ENCODE data around the gene HIBADH. TPM values are rescaled to one million over a fixed set of nuclear protein-coding genes. Genes with fewer than 3 reads are reported as not detected.

Gene HIBADH
- total RNA-seq: 42.5 and 44.9 TPM in 2 replicates

GRCh38 chr7:27662490-27663205 lies at the start of gene HIBADH:
Gene HIBADH, minus strand, starts transcription at chr7:27662883. Its CDS starts 95 bp downstream, at chr7:27662788.

Other genes with a start within 250 kb of the HIBADH start
- gene TAX1BP1, start 77.3 kb upstream of the HIBADH start, total RNA-seq: 20.7 and 25.4 TPM in 2 replicates

Measured in bronchus fibroblast of lung (primary cell).